ENCODE data around the gene MOB2. TPM values are rescaled to one million over a fixed set of nuclear protein-coding genes. Genes with fewer than 3 reads are reported as not detected.

The MOB2 gene
- total RNA-seq, 1 experiment from 2014 or later = 29.8 TPM

DNA sequence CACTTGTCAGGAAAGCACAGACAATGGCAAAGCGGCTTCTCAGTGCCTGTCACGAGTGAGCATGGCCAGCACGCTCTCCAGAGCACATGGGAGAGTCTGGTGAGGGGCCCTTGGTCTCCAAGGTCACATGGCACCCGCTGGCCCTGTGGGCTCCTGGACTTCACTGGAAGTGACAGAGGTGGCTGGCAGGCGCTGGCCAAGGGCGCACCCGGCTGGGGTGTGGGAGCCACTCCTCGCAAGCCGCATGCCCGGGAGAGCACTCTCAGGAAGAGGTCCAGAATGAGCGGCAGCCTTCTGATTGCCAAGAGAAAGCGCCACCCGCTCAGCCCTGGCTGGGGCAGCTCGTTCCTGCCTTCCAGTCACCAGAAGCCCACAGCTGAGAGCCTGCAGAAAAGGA is 17.1 kb upstream of the MOB2 start:
- CTCF ChIA-PET = no interaction called here

GRCh38 chr11:1502954-1503707 is 16.6 kb upstream of the MOB2 start:
- Mint-ChIP-seq H3K27ac (ENCODE audit: unreplicated experiment) (no peak overlapping the region), H3K9me3 (ENCODE audit: low read depth, unreplicated experiment) (peaks cover 7% of the 10 kb centered on the region), H3K27me3 (ENCODE audit: unreplicated experiment) (no peaks in the 10 kb centered on the region), H3K4me1 (ENCODE audit: low read depth, unreplicated experiment) (no peaks in the 10 kb centered on the region), H3K4me3 (ENCODE audit: low read depth, unreplicated experiment) (no peak overlapping the region), H3K36me3 (ENCODE audit: insufficient read depth, unreplicated experiment) (no peaks in the 10 kb centered on the region)
- TF ChIP-seq, protein P1, sequence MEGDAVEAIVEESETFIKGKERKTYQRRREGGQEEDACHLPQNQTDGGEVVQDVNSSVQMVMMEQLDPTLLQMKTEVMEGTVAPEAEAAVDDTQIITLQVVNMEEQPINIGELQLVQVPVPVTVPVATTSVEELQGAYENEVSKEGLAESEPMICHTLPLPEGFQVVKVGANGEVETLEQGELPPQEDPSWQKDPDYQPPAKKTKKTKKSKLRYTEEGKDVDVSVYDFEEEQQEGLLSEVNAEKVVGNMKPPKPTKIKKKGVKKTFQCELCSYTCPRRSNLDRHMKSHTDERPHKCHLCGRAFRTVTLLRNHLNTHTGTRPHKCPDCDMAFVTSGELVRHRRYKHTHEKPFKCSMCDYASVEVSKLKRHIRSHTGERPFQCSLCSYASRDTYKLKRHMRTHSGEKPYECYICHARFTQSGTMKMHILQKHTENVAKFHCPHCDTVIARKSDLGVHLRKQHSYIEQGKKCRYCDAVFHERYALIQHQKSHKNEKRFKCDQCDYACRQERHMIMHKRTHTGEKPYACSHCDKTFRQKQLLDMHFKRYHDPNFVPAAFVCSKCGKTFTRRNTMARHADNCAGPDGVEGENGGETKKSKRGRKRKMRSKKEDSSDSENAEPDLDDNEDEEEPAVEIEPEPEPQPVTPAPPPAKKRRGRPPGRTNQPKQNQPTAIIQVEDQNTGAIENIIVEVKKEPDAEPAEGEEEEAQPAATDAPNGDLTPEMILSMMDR (IDR thresholded peaks at IDR 0.05; ENCODE audit: unreplicated experiment) = no peak
- BruUV-seq (replicated peaks) = no TSS peak
- intact Hi-C loops (cut with micrococcal nuclease; ENCODE audit: unreplicated experiment) = no loop called here
- CTCF ChIA-PET = interaction anchor here (0.8 kb wide), 1 partner anchor 15 kb away, joined by 3 read pairs; no protein-coding TSS in a partner anchor
- DNase-seq = no peak

More for the DNA sequence above, 17.1 kb upstream of the MOB2 start:
- Mint-ChIP-seq H3K4me3 (ENCODE audit: low read depth, unreplicated experiment) (no peak overlapping the region), H3K27ac (ENCODE audit: unreplicated experiment) (no peak overlapping the region), H3K4me1 (ENCODE audit: low read depth, unreplicated experiment) (no peaks in the 10 kb centered on the region), H3K36me3 (ENCODE audit: insufficient read depth, unreplicated experiment) (no peaks in the 10 kb centered on the region), H3K27me3 (ENCODE audit: unreplicated experiment) (no peaks in the 10 kb centered on the region), H3K9me3 (ENCODE audit: low read depth, unreplicated experiment) (peaks cover 7% of the 10 kb centered on the region)
- BruUV-seq (replicated peaks) = no TSS peak
- intact Hi-C loops (cut with micrococcal nuclease; ENCODE audit: unreplicated experiment) = no loop called here
- DNase-seq = no peak
- TF ChIP-seq, protein P1 (IDR thresholded peaks at IDR 0.05; ENCODE audit: unreplicated experiment) = no peak

GRCh38 chr11:1502168-1502953 is 15.8 kb upstream of the MOB2 start:
- TF ChIP-seq, protein P1 (IDR thresholded peaks at IDR 0.05; ENCODE audit: unreplicated experiment) = no peak
- Mint-ChIP-seq H3K4me1 (ENCODE audit: low read depth, unreplicated experiment) (peaks cover 3% of the 10 kb centered on the region), H3K27me3 (ENCODE audit: unreplicated experiment) (no peaks in the 10 kb centered on the region), H3K9me3 (ENCODE audit: low read depth, unreplicated experiment) (peaks cover 7% of the 10 kb centered on the region), H3K4me3 (ENCODE audit: low read depth, unreplicated experiment) (no peak overlapping the region), H3K36me3 (ENCODE audit: insufficient read depth, unreplicated experiment) (no peaks in the 10 kb centered on the region), H3K27ac (ENCODE audit: unreplicated experiment) (no peak overlapping the region)
- BruUV-seq (replicated peaks) = no TSS peak
- DNase-seq = no peak
- CTCF ChIA-PET = interaction anchor here (0.8 kb wide), 1 partner anchor 16 kb away, joined by 3 read pairs; no protein-coding TSS in a partner anchor
- intact Hi-C loops (cut with micrococcal nuclease; ENCODE audit: unreplicated experiment) = no loop called here

DNA sequence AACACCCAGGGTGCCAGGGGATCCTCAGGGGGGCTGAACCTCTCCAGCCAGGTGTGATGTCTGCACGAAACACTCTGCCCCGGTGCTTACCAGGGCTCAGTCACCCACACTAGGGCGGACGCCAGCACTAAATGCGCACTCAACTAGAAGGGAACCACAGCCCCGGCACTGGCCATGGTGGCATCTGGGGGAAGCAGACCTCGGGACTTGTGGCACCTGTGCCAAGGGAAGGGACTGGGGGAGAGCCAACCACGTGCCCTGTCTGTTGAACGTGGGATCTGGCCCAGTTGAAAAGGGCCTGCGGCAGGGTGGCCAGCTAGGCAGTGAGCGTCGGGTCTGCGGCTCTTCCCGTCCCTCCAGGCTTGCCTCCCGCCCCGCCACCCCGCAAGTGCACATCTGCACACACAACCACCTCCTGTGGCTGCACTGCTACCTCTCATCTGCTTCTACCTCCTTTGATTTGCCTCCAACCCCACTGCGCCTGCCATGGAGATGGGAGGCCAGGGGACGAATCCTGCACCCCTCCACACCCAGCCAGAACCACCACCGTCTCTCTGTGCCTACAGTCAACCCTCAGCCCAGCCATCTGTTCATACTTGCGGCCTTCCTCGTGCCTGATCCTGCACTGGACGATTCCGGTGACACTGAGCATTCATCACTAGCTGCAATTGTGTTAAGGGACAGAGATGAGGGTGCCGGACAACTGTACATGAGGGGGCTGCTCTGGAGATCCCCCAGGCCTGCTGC is 15.0 kb upstream of the MOB2 start:
- intact Hi-C loops (cut with micrococcal nuclease; ENCODE audit: unreplicated experiment) = no loop called here
- H3K4me1 Mint-ChIP-seq (ENCODE audit: low read depth, unreplicated experiment) = peaks cover 11% of the 10 kb centered on the region
- no peaks in the 10 kb centered on the region for H3K36me3 Mint-ChIP-seq (ENCODE audit: insufficient read depth, unreplicated experiment)
- no peaks in the 10 kb centered on the region for H3K27me3 Mint-ChIP-seq (ENCODE audit: unreplicated experiment)
- CTCF ChIA-PET = no interaction called here
- BruUV-seq (replicated peaks) = no TSS peak
- H3K9me3 Mint-ChIP-seq (ENCODE audit: low read depth, unreplicated experiment) = peaks cover 7% of the 10 kb centered on the region
- H3K4me3 Mint-ChIP-seq (ENCODE audit: low read depth, unreplicated experiment) = no peak overlapping the region
- DNase-seq = no peak
- no peak overlapping the region for H3K27ac Mint-ChIP-seq (ENCODE audit: unreplicated experiment)
- TF ChIP-seq, protein P1 (IDR thresholded peaks at IDR 0.05; ENCODE audit: unreplicated experiment) = no peak
